OCI-LY1 (cell line): ENCODE data around the gene KNCN.

Experiments
- H2AFZ ChIP-seq: fragments of 200-600 bp; sonication (generic), shearing (Covaris generic); 2 replicates; pipeline ENCODE4 v1.6.0; 2014; ENCODE audit warnings: antibody characterized with exemption, mild to moderate bottlenecking, low read length
- H3F3A ChIP-seq: fragments of 200-600 bp; sonication (generic), shearing (Covaris generic); 2 replicates; pipeline ENCODE4 v1.6.0; 2014; ENCODE audit warnings: mild to moderate bottlenecking, antibody characterized with exemption, low read length, moderate library complexity; ENCODE audit not compliant: insufficient read depth
- H3K27ac ChIP-seq: fragments of 200-600 bp; sonication (generic); 2 replicates; pipeline ENCODE4 v1.5.1; 2014; ENCODE audit warnings: low read length, mixed run types, mild to moderate bottlenecking, low read depth; ENCODE audit not compliant: poor library complexity, severe bottlenecking
- H3K27me3 ChIP-seq: fragments of 200-600 bp; sonication (generic); 2 replicates; pipeline ENCODE4 v1.6.0; 2014; ENCODE audit warnings: antibody characterized with exemption, mild to moderate bottlenecking, low read length, moderate library complexity; ENCODE audit not compliant: insufficient read depth
- H3K36me3 ChIP-seq: fragments of 200-600 bp; sonication (generic); 2 replicates; pipeline ENCODE4 v1.6.1; 2014; ENCODE audit warnings: mild to moderate bottlenecking, antibody characterized with exemption, low read length, moderate library complexity, mixed read lengths; ENCODE audit not compliant: insufficient read depth
- H3K4me1 ChIP-seq: fragments of 200-600 bp; sonication (generic); 2 replicates; pipeline ENCODE4 v1.5.1; 2014; ENCODE audit warnings: mild to moderate bottlenecking, low read length, moderate library complexity; ENCODE audit not compliant: insufficient read depth, severe bottlenecking
- H3K4me2 ChIP-seq: fragments of 200-600 bp; sonication (generic), shearing (Covaris generic); 2 replicates; pipeline ENCODE4 v1.6.1; 2014; ENCODE audit warnings: low read length
- H3K4me3 ChIP-seq: fragments of 200-600 bp; sonication (generic); 2 replicates; pipeline ENCODE4 v1.5.1; 2014; ENCODE audit warnings: low read length, low read depth, mild to moderate bottlenecking, mixed read lengths; ENCODE audit not compliant: poor library complexity, severe bottlenecking
- H3K79me2 ChIP-seq: fragments of 200-600 bp; shearing (Covaris generic); 2 replicates; pipeline ENCODE4 v1.6.1; 2016; ENCODE audit warnings: mixed run types, low read length, mixed read lengths; ENCODE audit not compliant: insufficient read depth
- H3K9ac ChIP-seq: fragments of 200-600 bp; sonication (generic), shearing (Covaris generic); 2 replicates; pipeline ENCODE4 v1.6.1; 2014; ENCODE audit warnings: mild to moderate bottlenecking, low read length, mixed read lengths
- H3K9me2 ChIP-seq: fragments of 200-600 bp; sonication (generic), shearing (Covaris generic); 2 replicates; pipeline ENCODE4 v1.6.1; 2014; ENCODE audit warnings: low read depth, mild to moderate bottlenecking, low read length, mixed read lengths
- H3K9me3 ChIP-seq: fragments of 200-600 bp; shearing (Covaris generic); 2 replicates; pipeline ENCODE4 v1.6.1; 2014; ENCODE audit warnings: low read length, mixed read lengths
- H4K20me1 ChIP-seq: fragments of 200-600 bp; sonication (generic), shearing (Covaris generic); 2 replicates; pipeline ENCODE4 v1.6.0; 2016; ENCODE audit warnings: mild to moderate bottlenecking, low read length; ENCODE audit not compliant: insufficient read depth
- EZH2 ChIP-seq: fragments of 200-600 bp; sonication (generic), shearing (Covaris generic); IDR thresholded peaks from 2 replicates; pipeline ENCODE4 v1.8.0; 2017; ENCODE audit warnings: borderline replicate concordance, mixed run types, mild to moderate bottlenecking, antibody characterized with exemption, low read length, moderate library complexity, mixed read lengths
- TF ChIP-seq, protein P1 (sequence below): fragments of 200-600 bp; sonication (generic), shearing (Covaris generic); IDR thresholded peaks from 2 replicates; pipeline ENCODE4 v1.5.1; 2017; ENCODE audit warnings: mild to moderate bottlenecking, antibody characterized with exemption, low read length, moderate library complexity, mixed read lengths

Gene KNCN

GRCh38 chr1:46585312-46585938 is 34.0 kb upstream of the KNCN start:
- no peak overlapping the region for H3K9ac ChIP-seq
- H4K20me1 ChIP-seq = no peaks in the 10 kb centered on the region
- no peaks in the 10 kb centered on the region for H3K79me2 ChIP-seq
- no peak overlapping the region for H2AFZ ChIP-seq
- TF ChIP-seq, protein P1, sequence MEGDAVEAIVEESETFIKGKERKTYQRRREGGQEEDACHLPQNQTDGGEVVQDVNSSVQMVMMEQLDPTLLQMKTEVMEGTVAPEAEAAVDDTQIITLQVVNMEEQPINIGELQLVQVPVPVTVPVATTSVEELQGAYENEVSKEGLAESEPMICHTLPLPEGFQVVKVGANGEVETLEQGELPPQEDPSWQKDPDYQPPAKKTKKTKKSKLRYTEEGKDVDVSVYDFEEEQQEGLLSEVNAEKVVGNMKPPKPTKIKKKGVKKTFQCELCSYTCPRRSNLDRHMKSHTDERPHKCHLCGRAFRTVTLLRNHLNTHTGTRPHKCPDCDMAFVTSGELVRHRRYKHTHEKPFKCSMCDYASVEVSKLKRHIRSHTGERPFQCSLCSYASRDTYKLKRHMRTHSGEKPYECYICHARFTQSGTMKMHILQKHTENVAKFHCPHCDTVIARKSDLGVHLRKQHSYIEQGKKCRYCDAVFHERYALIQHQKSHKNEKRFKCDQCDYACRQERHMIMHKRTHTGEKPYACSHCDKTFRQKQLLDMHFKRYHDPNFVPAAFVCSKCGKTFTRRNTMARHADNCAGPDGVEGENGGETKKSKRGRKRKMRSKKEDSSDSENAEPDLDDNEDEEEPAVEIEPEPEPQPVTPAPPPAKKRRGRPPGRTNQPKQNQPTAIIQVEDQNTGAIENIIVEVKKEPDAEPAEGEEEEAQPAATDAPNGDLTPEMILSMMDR = no peak
- no peak for TF ChIP-seq EZH2
- no peak overlapping the region for H3K4me3 ChIP-seq
- no peaks in the 10 kb centered on the region for H3K27me3 ChIP-seq
- no peaks in the 10 kb centered on the region for H3K4me1 ChIP-seq
- no peaks in the 10 kb centered on the region for H3F3A ChIP-seq
- peaks cover 10% of the 10 kb centered on the region for H3K9me3 ChIP-seq
- no peak overlapping the region for H3K4me2 ChIP-seq
- H3K36me3 ChIP-seq = peaks cover 29% of the 10 kb centered on the region
- H3K27ac ChIP-seq = no peak overlapping the region
- no peaks in the 10 kb centered on the region for H3K9me2 ChIP-seq

- Histone ChIP-seq H3K36me3 (peaks cover 17% of the 10 kb centered on the region), H4K20me1 (no peaks in the 10 kb centered on the region)
- no peak for TF ChIP-seq EZH2
- TF ChIP-seq, protein P1 = no peak
Measured at GRCh38 chr1:46583494-46583893, 32.0 kb upstream of the KNCN start.

DNA sequence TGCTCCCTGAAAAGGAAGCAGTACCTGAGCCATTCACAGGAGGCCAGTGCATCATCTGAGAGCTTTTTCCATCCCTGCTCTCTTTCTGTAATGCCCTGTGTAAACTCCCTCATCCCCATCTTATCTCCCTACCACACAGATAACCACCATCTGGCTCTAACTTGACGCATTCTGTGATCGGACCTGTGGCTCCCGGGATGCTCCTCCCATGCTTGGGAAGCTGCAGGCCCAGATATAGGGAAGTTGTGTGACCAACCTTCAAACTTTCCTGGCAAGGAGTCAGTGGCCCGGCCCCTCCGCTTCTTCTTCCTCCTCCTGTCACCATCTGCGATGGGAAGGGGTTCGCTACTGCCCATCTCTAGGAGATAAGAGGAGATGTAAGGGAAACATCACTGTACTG is 31.5 kb upstream of the KNCN start:
- no peaks in the 10 kb centered on the region for H3K9me2 ChIP-seq
- TF ChIP-seq, protein P1 = no peak
- TF ChIP-seq EZH2 = no peak
- H3K4me3 ChIP-seq = no peak overlapping the region
- H3F3A ChIP-seq = no peaks in the 10 kb centered on the region
- H2AFZ ChIP-seq = no peak overlapping the region
- no peaks in the 10 kb centered on the region for H4K20me1 ChIP-seq
- H3K27me3 ChIP-seq = no peaks in the 10 kb centered on the region
- no peaks in the 10 kb centered on the region for H3K9me3 ChIP-seq
- H3K36me3 ChIP-seq = peaks cover 13% of the 10 kb centered on the region
- H3K4me1 ChIP-seq = no peaks in the 10 kb centered on the region
- H3K79me2 ChIP-seq = no peaks in the 10 kb centered on the region
- H3K4me2 ChIP-seq = no peak overlapping the region
- H3K9ac ChIP-seq = no peak overlapping the region
- H3K27ac ChIP-seq = no peak overlapping the region

More at GRCh38 chr1:46583494-46583893, 32.0 kb upstream of the KNCN start:
- Histone ChIP-seq H3K4me2 (no peak overlapping the region), H3F3A (no peaks in the 10 kb centered on the region), H2AFZ (no peak overlapping the region), H3K9me3 (no peaks in the 10 kb centered on the region), H3K4me3 (no peak overlapping the region), H3K79me2 (no peaks in the 10 kb centered on the region), H3K27me3 (no peaks in the 10 kb centered on the region), H3K4me1 (no peaks in the 10 kb centered on the region), H3K9ac (no peak overlapping the region), H3K27ac (no peak overlapping the region), H3K9me2 (no peaks in the 10 kb centered on the region)
